ENCODE measurements around the gene INPP5B.

INPP5B gene

DNA sequence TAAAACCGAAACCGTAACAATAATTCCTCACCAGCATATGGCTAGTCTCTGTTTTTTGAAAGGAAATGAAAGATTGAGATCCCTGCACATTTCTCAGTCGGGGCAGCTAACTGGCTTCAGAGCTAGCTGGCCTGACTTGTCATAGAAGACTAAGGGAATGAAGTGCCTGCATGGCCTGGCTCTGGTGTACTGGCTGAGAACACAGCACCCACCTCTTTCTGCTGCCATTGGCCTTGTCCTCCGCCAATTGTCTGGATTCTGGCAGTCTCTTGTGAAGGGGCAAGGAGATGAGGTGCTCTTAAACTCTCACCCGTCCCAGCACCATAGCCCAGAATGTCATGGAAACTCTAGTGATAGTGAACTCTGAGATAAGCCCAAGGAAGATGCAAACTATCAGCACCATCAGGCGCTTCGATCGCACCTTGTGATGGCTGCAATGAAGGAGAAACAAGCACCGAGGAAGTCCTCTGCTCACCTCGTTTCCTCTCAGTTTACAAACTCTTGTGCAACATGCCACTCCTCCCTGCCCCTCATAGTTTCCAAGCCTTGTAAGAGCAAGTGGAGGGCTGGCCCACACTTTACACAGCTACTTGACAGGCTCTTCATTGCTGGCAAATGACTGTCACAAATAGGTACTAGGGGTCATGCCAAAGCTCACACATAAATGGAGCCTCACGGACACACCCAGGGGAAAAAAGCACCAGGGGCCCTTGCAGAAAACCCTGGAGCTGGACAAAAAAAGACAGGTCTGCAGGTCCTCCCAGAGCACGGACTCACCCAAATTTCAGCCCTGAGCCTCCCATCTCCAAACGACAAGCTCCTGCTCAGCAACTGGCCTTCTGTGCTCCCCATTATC, 16.4 kb downstream of the INPP5B start:
- H3K4me3 ChIP-seq (ENCODE audit: low read depth, low read length), result peak overlapping the region; percentile 59
- TF ChIP-seq, protein P1, sequence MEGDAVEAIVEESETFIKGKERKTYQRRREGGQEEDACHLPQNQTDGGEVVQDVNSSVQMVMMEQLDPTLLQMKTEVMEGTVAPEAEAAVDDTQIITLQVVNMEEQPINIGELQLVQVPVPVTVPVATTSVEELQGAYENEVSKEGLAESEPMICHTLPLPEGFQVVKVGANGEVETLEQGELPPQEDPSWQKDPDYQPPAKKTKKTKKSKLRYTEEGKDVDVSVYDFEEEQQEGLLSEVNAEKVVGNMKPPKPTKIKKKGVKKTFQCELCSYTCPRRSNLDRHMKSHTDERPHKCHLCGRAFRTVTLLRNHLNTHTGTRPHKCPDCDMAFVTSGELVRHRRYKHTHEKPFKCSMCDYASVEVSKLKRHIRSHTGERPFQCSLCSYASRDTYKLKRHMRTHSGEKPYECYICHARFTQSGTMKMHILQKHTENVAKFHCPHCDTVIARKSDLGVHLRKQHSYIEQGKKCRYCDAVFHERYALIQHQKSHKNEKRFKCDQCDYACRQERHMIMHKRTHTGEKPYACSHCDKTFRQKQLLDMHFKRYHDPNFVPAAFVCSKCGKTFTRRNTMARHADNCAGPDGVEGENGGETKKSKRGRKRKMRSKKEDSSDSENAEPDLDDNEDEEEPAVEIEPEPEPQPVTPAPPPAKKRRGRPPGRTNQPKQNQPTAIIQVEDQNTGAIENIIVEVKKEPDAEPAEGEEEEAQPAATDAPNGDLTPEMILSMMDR (IDR thresholded peaks at IDR 0.05; ENCODE audit: low read depth, low read length, missing control alignments), result no peak
- in situ Hi-C loops (cut with HindIII; ENCODE audit: low sequenced_read_pairs), result no loop called here
- DNase-seq (ENCODE audit: low read depth), result no peak

DNA sequence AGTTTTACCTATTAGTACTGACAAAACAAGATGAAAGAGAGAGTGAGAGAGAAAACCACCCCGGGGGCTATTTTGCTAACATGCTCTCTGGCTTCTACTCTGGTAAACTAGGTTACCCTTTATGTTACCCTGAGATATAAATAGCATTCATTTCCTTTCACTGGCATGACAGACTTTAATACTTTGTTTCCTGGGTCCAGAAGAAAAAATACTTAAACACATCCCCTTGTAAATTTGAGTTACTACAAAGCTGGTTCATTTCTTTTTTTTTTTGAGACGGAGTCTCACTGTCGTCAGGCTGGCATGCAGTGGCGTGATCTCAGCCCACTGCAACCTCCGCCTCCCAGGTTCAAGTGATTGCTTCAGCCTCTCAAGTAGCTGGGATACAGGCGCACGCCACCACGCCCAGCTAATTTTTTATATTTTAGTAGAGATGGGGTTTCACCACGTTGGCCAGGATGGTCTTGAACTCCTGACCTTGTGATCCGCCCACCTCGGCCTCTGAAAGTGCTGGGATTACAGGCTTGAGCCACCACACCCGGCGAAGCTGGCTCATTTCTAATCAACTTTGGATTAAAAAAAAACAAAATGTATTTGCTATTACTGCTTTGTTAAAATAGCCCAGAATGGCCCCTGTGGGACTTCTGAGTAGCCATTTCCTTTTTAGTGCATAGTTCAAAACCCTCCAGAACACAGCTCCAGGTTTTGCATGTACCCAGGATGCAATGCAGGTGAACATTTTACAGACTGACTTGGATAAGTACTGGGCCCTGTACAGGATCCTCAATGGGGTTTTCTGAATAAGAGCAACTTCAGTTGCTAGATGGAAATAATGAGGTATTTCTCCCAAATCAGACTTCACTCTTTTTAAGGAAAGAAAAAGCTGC, 20.6 kb downstream of the INPP5B start:
- TF ChIP-seq, protein P1 (IDR thresholded peaks at IDR 0.05; ENCODE audit: low read depth, low read length, missing control alignments), result no peak
- no peak for DNase-seq (ENCODE audit: low read depth)
- no peak overlapping the region for H3K4me3 ChIP-seq (ENCODE audit: low read depth, low read length)
- in situ Hi-C loops (cut with HindIII; ENCODE audit: low sequenced_read_pairs), result no loop called here

DNA sequence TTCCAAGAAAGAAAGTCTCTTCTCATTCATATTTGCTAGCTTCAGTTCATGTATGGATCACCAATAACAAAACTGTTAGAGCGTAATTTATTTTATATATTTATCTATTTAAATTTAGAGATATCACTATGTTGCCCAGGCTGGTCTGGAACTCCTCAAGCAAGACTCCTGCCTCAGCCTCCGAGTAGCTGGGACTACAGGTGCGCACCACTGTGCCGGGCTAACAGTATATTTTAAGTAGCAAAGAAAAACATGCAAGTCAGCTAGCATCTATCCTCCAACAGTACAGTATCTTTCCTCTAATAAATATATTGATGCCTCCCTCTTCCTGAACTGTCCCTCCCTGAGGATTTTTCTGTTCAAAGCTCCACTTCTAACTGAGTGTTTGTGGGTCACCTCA, 21.5 kb downstream of the INPP5B start:
- TF ChIP-seq, protein P1 (IDR thresholded peaks at IDR 0.05; ENCODE audit: low read depth, low read length, missing control alignments), result no peak
- no peak for DNase-seq (ENCODE audit: low read depth)
- in situ Hi-C loops (cut with HindIII; ENCODE audit: low sequenced_read_pairs), result no loop called here
- no peak overlapping the region for H3K4me3 ChIP-seq (ENCODE audit: low read depth, low read length)

DNA sequence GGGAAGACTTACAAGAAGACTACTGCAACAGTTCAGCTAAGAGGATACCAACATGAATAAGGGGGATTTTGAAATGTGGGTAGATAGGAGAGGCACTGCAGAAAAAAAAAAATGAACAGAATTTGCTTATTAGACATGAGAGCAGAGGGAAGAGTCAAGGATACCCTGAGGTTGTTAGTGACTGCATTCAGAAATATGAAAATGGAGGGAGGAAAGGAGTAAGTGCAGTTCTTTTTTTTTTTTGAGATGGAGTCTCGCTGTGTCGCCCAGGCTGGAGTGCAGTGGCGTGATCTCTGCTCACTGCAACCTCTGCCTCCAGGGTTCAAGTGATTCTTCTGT, 23.3 kb downstream of the INPP5B start:
- no peak for DNase-seq (ENCODE audit: low read depth)
- in situ Hi-C loops (cut with HindIII; ENCODE audit: low sequenced_read_pairs), result no loop called here
- TF ChIP-seq, protein P1 (IDR thresholded peaks at IDR 0.05; ENCODE audit: low read depth, low read length, missing control alignments), result no peak
- no peak overlapping the region for H3K4me3 ChIP-seq (ENCODE audit: low read depth, low read length)

DNA sequence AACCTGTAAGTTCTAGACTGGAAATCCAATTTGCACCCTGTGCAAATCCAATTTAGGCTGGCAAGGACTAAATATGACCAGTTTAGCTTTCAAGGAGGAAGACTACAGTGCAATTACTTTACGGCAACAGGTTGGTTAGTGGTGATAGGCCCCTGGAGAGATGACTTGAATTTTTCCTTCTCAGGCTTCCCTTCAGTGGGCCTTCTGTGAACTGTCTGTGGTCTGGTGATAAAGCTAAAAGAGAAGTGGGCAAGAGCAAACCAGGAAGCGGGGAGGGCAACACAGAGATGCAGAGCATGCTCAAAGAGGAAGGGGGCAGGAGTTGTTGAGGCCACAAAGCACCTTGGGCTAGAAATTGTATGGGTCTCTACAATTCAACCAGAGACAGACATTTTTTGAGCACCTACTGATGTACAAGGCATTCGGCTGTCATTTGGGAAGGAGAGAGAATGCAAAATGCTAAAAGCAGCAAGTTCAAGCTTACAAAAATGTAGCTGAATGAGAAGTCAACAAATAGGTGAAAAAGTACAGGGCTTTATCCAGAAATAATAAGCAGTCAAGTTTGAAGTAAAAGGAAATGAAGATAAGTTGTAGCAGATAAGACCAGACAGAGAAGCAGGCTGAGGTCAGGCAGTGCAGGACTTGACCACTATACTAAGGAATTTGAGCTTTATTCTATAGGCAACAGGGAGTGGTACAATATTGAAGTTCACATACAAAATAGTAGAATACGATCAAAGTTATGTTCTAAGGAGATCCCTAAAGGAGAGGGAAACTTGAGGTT, 23.9 kb downstream of the INPP5B start:
- no peak overlapping the region for H3K4me3 ChIP-seq (ENCODE audit: low read depth, low read length)
- DNase-seq (ENCODE audit: low read depth), result no peak
- TF ChIP-seq, protein P1 (IDR thresholded peaks at IDR 0.05; ENCODE audit: low read depth, low read length, missing control alignments), result no peak
- in situ Hi-C loops (cut with HindIII; ENCODE audit: low sequenced_read_pairs), result no loop called here

DNA sequence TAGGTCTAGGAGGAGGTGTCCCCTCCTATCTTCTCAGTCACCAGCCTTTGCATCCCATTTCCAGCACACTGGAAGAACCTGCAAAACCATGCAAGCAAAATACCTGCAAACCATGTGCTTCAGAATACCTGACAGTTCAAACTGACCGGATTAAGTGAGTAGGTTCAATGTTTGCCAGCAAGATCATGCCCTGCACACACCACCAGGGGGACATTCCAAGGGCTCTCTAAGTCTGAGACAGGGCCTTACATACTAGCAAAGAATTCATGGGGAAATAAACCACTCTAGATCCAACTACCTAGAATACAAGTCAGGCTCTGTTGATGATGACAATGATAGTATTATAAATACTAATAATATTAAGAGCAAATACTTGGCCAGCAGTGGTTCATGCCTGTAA, 27.6 kb downstream of the INPP5B start:
- TF ChIP-seq, protein P1 (IDR thresholded peaks at IDR 0.05; ENCODE audit: low read depth, low read length, missing control alignments), result peak; percentile 58
- no peak overlapping the region for H3K4me3 ChIP-seq (ENCODE audit: low read depth, low read length)
- no peak for DNase-seq (ENCODE audit: low read depth)
- in situ Hi-C loops (cut with HindIII; ENCODE audit: low sequenced_read_pairs), result no loop called here
